Endodermal cell (in vitro differentiated cells): Measurements from ENCODE around the gene B3GALT4. TPM values are rescaled to one million over a fixed set of nuclear protein-coding genes. Genes with fewer than 3 reads are reported as not detected.
"Not testable (repeated sequence)": the region's sequence is repeated elsewhere in the genome, so short reads cannot be mapped to it uniquely, and the experiment has no call there.

ENCODE experiments used
- DNase-seq: peaks from one replicate; pipeline ENCODE4 v3.0.0-alpha.2; 2017
- H3K27ac ChIP-seq: 2 replicates; pipeline ENCODE4 v1.5.1; 2013; ENCODE audit warnings: mild to moderate bottlenecking, low read depth, low read length, moderate library complexity
- H3K27me3 ChIP-seq: 2 replicates; pipeline ENCODE4 v1.6.1; 2013; ENCODE audit warnings: mild to moderate bottlenecking, low read length, moderate library complexity; ENCODE audit not compliant: insufficient read depth, control insufficient read depth, poor library complexity, severe bottlenecking
- H3K36me3 ChIP-seq: 2 replicates; pipeline ENCODE4 v1.7.0; 2013; ENCODE audit warnings: mild to moderate bottlenecking, low read length, moderate library complexity; ENCODE audit not compliant: control insufficient read depth, insufficient read depth
- H3K4me1 ChIP-seq: one replicate; pipeline ENCODE4 v1.7.0; 2013; ENCODE audit warnings: low read length; ENCODE audit not compliant: control insufficient read depth, insufficient read depth
- H3K4me3 ChIP-seq: 2 replicates; pipeline ENCODE4 v1.5.1; 2013; ENCODE audit warnings: mild to moderate bottlenecking, low read length, moderate library complexity
- H3K9ac ChIP-seq: 2 replicates; pipeline ENCODE4 v1.6.1; 2013; ENCODE audit warnings: mild to moderate bottlenecking, low read length, moderate library complexity; ENCODE audit not compliant: poor library complexity, severe bottlenecking; ENCODE audit errors: extremely low read depth
- H3K9me3 ChIP-seq: 2 replicates; pipeline ENCODE4 v1.6.1; 2013; ENCODE audit warnings: mild to moderate bottlenecking, low read length, moderate library complexity; ENCODE audit not compliant: control insufficient read depth
- H3K27ac Mint-ChIP-seq: 2 replicates; pipeline ENCODE4 v1.8.0; 2020; ENCODE audit warnings: mixed read lengths
- H3K27me3 Mint-ChIP-seq: 2 replicates; pipeline ENCODE4 v1.8.0; 2021; ENCODE audit warnings: mild to moderate bottlenecking, mixed read lengths; ENCODE audit not compliant: insufficient read depth
- H3K36me3 Mint-ChIP-seq: 2 replicates; pipeline ENCODE4 v1.8.0; 2020; ENCODE audit warnings: low read depth, mixed read lengths
- H3K4me1 Mint-ChIP-seq: 2 replicates; pipeline ENCODE4 v1.8.0; 2020; ENCODE audit warnings: mixed read lengths
- H3K4me3 Mint-ChIP-seq: 2 replicates; pipeline ENCODE4 v1.8.0; 2020; ENCODE audit warnings: mild to moderate bottlenecking, moderate library complexity, mixed read lengths
- H3K9me3 Mint-ChIP-seq: 2 replicates; pipeline ENCODE4 v1.8.0; 2020; ENCODE audit warnings: mild to moderate bottlenecking, mixed read lengths
- CTCF ChIP-seq: fragments of 200-600 bp; sonication (generic); conservative IDR thresholded peaks from 2 replicates; pipeline ENCODE4 v1.5.0; 2021; ENCODE audit warnings: antibody characterized with exemption, mild to moderate bottlenecking
- WGBS, 2 experiments: methylation state at CpG; one replicate each; pipeline versions ENCODE4 v1.1.5 to v1.1.7; 2013; ENCODE audit warnings: missing lambda C conversion rate in 2 of 2, mixed read lengths in 1 of 2; ENCODE audit not compliant: insufficient coverage in 1 of 2, insufficient read length in 1 of 2; 5-methylcytosine and 5-hydroxymethylcytosine counted together
- total RNA-seq, 2 donors: library from RNA; stranded (reverse); fragmentation: NEBNext Ultra II Directional in 1 of 2; extraction: Animal tissue kit (Norgen Biotek cat#: 25700) in 1 of 2; gene quantifications; 2 replicates in 1 of 2; 3 replicates in 1 of 2; pipeline ENCODE4 v1.2.1, GENCODE V29; 2021

The B3GALT4 gene
- total RNA-seq, 2 donors from 2014 or later: 3.9 to 5.5 TPM

GRCh38 chr6:33279257-33279695 is 2.4 kb downstream of the B3GALT4 start:
- H3K36me3 Mint-ChIP-seq: peaks cover 44% of the 10 kb centered on the region

GRCh38 chr6:33279971-33280511 is 3.1 kb downstream of the B3GALT4 start:
- peaks cover 40% of the 10 kb centered on the region for H3K36me3 Mint-ChIP-seq
- no peak overlapping the region for H3K9ac ChIP-seq

More at GRCh38 chr6:33279257-33279695, 2.4 kb downstream of the B3GALT4 start:
- H3K27me3 Mint-ChIP-seq: no peaks in the 10 kb centered on the region
- Histone ChIP-seq H3K4me3 (no peak overlapping the region), H3K27ac (no peak overlapping the region), H3K27me3 (no peaks in the 10 kb centered on the region), H3K4me1 (no peaks in the 10 kb centered on the region), H3K9ac (no peak overlapping the region), H3K36me3 (peaks cover 59% of the 10 kb centered on the region), H3K9me3 (no peaks in the 10 kb centered on the region)
- 92 to 95% methylated on average over 7 to 13 of the region's 13 CpGs for WGBS, 2 experiments
- peaks cover 29% of the 10 kb centered on the region for H3K4me1 Mint-ChIP-seq
- no peak overlapping the region for H3K27ac Mint-ChIP-seq
- no peak for DNase-seq
- no peaks in the 10 kb centered on the region for H3K9me3 Mint-ChIP-seq
- TF ChIP-seq CTCF: no peak
- H3K4me3 Mint-ChIP-seq: no peak overlapping the region

GRCh38 chr6:33280539-33280938 is 3.6 kb downstream of the B3GALT4 start:
- no peaks in the 10 kb centered on the region for H3K9me3 Mint-ChIP-seq
- H3K4me1 Mint-ChIP-seq: peaks cover 18% of the 10 kb centered on the region
- H3K27me3 Mint-ChIP-seq: no peaks in the 10 kb centered on the region
- peaks cover 35% of the 10 kb centered on the region for H3K36me3 Mint-ChIP-seq
- H3K4me1 ChIP-seq: no peaks in the 10 kb centered on the region
- DNase-seq: no peak
- 91 to 97% methylated on average over 3 to 6 of the region's 6 CpGs for WGBS, 2 experiments
- H3K27me3 ChIP-seq: no peaks in the 10 kb centered on the region
- H3K9ac ChIP-seq: no peak overlapping the region
- no peak for TF ChIP-seq CTCF
- H3K36me3 ChIP-seq: peaks cover 57% of the 10 kb centered on the region
- no peak overlapping the region for H3K4me3 Mint-ChIP-seq
- H3K9me3 ChIP-seq: no peaks in the 10 kb centered on the region
- no peak overlapping the region for H3K27ac ChIP-seq
- peak overlapping the region; percentile 30 for H3K27ac Mint-ChIP-seq
- no peak overlapping the region for H3K4me3 ChIP-seq

More at GRCh38 chr6:33279971-33280511, 3.1 kb downstream of the B3GALT4 start:
- Histone ChIP-seq H3K36me3 (peaks cover 59% of the 10 kb centered on the region), H3K4me1 (no peaks in the 10 kb centered on the region), H3K4me3 (no peak overlapping the region), H3K9me3 (no peaks in the 10 kb centered on the region), H3K27me3 (no peaks in the 10 kb centered on the region), H3K27ac (no peak overlapping the region)
- Mint-ChIP-seq H3K27ac (peak overlapping the region; percentile 52), H3K4me1 (peaks cover 21% of the 10 kb centered on the region), H3K9me3 (no peaks in the 10 kb centered on the region), H3K4me3 (no peak overlapping the region), H3K27me3 (no peaks in the 10 kb centered on the region)
- peak; percentile 90 for TF ChIP-seq CTCF
- peak; percentile 91 for DNase-seq
- 82% methylated on average over 5 of the region's 5 CpGs; no CpG with 5 or more reads in 1 of the 2 experiments for WGBS, 2 experiments

GRCh38 chr6:33285214-33285613 is 8.3 kb downstream of the B3GALT4 start:
- H3K9me3 Mint-ChIP-seq, DNase-seq, H3K27me3 ChIP-seq, H3K27me3 Mint-ChIP-seq, H3K4me1 Mint-ChIP-seq, H3K9me3 ChIP-seq, H3K4me1 ChIP-seq, H3K27ac Mint-ChIP-seq, H3K27ac ChIP-seq, H3K9ac ChIP-seq, H3K4me3 ChIP-seq, H3K4me3 Mint-ChIP-seq: not testable (repeated sequence)
- H3K36me3 Mint-ChIP-seq: peaks cover 32% of the 10 kb centered on the region
- 79 to 96% methylated on average over 3 to 4 of the region's 4 CpGs for WGBS, 2 experiments
- peaks cover 42% of the 10 kb centered on the region for H3K36me3 ChIP-seq
